ENCODE data around the gene MIB1. TPM values are rescaled to one million over a fixed set of nuclear protein-coding genes. Genes with fewer than 3 reads are reported as not detected.
A peak's percentile ranks its signal among the peaks of the same experiment; 100 is the strongest.

MIB1 gene
- total and polyA plus RNA-seq, 2 experiments from 2014 or later, result 10.8 to 56.7 TPM

DNA sequence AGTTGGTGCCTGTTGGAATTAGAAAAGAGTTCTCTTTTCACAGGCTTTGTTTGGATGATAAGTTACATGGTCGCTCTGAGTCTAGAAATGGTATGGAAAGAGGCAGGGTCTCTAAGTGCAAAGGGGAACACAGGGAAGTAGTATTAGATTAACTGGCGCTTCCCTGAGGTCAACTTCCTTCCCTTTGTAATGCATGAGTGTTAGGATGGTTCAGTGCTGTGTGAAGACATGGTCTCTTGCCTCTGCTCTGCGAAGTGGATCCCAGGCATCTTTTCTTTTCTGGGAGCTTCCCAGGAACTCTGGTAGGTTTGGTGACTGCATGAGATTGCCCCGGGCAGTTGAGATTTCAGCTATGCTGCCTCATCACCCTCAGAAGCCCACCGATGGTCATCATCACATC, 170.3 kb downstream of the MIB1 start:
- Histone ChIP-seq H3K27me3 (ENCODE audit: insufficient read depth) (peaks cover 34% of the 10 kb centered on the region), H3K27ac (ENCODE audit: low read depth) (no peak overlapping the region), H3K9me2 (ENCODE audit: insufficient read depth) (no peaks in the 10 kb centered on the region), H4K20me1 (replicated peaks; ENCODE audit: insufficient read depth) (no peaks in the 10 kb centered on the region; the same call in 1 of the 2 replicates), H3K4me2 (no peak overlapping the region), H3K4me3 (no peak overlapping the region), H3K4me1 (ENCODE audit: insufficient read depth) (0 out of 2 replicates have a peak, but pooled peaks cover 5% of the 10 kb centered on the region), H3F3A (replicated peaks; ENCODE audit: low read depth) (no peaks in the 10 kb centered on the region), H2AFZ (no peak overlapping the region), H3K36me3 (ENCODE audit: insufficient read depth) (no peaks in the 10 kb centered on the region), H3K79me2 (replicated peaks; ENCODE audit: insufficient read depth) (no peaks in the 10 kb centered on the region)
- Mint-ChIP-seq H3K27me3 (ENCODE audit: insufficient read depth, low read depth, poor library complexity) (peaks cover 24% of the 10 kb centered on the region), H3K27ac (no peak overlapping the region), H3K9me3 (no peaks in the 10 kb centered on the region; the same call in 2 of the 3 replicates), H3K4me3 (no peak overlapping the region), H3K4me1 (peaks cover 20% of the 10 kb centered on the region), H3K36me3 (ENCODE audit: low read depth) (no peaks in the 10 kb centered on the region)
- TF ChIP-seq POLR2AphosphoS5 (IDR thresholded peaks at IDR 0.05; ENCODE audit: low read depth) (0 out of 2 replicates have a peak, but pooled peaks have one; percentile 27), ZNF114 (CRISPR knock-in tag; IDR thresholded peaks at IDR 0.05) (no peak)
- DNase-seq (ENCODE audit: low spot score) (peak; percentile 38), ATAC-seq (peak; percentile 53)

DNA sequence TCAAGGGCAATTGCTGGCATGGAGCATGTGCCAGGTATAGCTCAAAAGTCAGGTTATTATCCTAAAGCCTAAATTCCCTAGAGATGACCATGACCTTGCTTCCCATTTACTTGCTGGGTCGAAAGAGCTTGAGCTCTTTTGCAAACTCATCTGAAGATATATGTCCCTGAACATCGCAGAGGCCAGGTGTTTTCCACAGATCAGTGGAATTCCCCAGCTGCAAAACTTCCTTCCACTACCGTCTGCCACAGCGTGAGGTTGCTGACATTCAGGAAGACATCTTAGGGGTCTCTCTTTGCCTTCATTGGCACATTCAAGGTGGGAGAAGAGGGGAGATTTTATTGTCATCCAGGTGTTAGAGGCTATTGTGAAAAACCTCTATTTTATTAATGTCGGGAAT, 171.0 kb downstream of the MIB1 start:
- Histone ChIP-seq H3K27me3 (ENCODE audit: insufficient read depth) (peaks cover 34% of the 10 kb centered on the region), H3K9me2 (ENCODE audit: insufficient read depth) (no peaks in the 10 kb centered on the region), H3K36me3 (ENCODE audit: insufficient read depth) (no peaks in the 10 kb centered on the region), H3K4me3 (no peak overlapping the region), H3K4me2 (no peak overlapping the region), H3F3A (replicated peaks; ENCODE audit: low read depth) (no peaks in the 10 kb centered on the region), H2AFZ (no peak overlapping the region), H4K20me1 (replicated peaks; ENCODE audit: insufficient read depth) (no peaks in the 10 kb centered on the region; the same call in 1 of the 2 replicates), H3K79me2 (replicated peaks; ENCODE audit: insufficient read depth) (no peaks in the 10 kb centered on the region), H3K4me1 (ENCODE audit: insufficient read depth) (0 out of 2 replicates have a peak, but pooled peaks cover 5% of the 10 kb centered on the region), H3K27ac (ENCODE audit: low read depth) (no peak overlapping the region)
- H3K4me1 Mint-ChIP-seq, result peaks cover 20% of the 10 kb centered on the region
- H3K27ac Mint-ChIP-seq, result no peak overlapping the region
- no peaks in the 10 kb centered on the region for H3K36me3 Mint-ChIP-seq (ENCODE audit: low read depth)
- ATAC-seq (no peak), DNase-seq (ENCODE audit: low spot score) (no peak)
- no peaks in the 10 kb centered on the region; the same call in 2 of the 3 replicates for H3K9me3 Mint-ChIP-seq
- H3K27me3 Mint-ChIP-seq (ENCODE audit: insufficient read depth, low read depth, poor library complexity), result peaks cover 24% of the 10 kb centered on the region
- no peak overlapping the region for H3K4me3 Mint-ChIP-seq
- TF ChIP-seq JUNB (IDR thresholded peaks at IDR 0.05; ENCODE audit: unreplicated experiment) (no peak), ZNF114 (CRISPR knock-in tag; IDR thresholded peaks at IDR 0.05) (no peak), EZH2phosphoT487 (IDR thresholded peaks at IDR 0.05; ENCODE audit: unreplicated experiment) (no peak), ZNF462 (CRISPR knock-in tag; IDR thresholded peaks at IDR 0.05) (no peak), ZNF331 (CRISPR knock-in tag; IDR thresholded peaks at IDR 0.05; ENCODE audit: low read depth) (no peak), STAT1 (IDR thresholded peaks at IDR 0.05; ENCODE audit: unreplicated experiment) (no peak), EZH2 (IDR thresholded peaks at IDR 0.05; ENCODE audit: low read depth, unreplicated experiment) (no peak), NANOG (IDR thresholded peaks at IDR 0.05; ENCODE audit: borderline replicate concordance) (no peak), CREB1 (CRISPR knock-in tag; IDR thresholded peaks at IDR 0.05; ENCODE audit: low read depth) (no peak), POLR2AphosphoS5 (IDR thresholded peaks at IDR 0.05; ENCODE audit: low read depth) (no peak), REST (IDR thresholded peaks at IDR 0.05; ENCODE audit: unreplicated experiment) (no peak)
- TF ChIP-seq, protein P1, sequence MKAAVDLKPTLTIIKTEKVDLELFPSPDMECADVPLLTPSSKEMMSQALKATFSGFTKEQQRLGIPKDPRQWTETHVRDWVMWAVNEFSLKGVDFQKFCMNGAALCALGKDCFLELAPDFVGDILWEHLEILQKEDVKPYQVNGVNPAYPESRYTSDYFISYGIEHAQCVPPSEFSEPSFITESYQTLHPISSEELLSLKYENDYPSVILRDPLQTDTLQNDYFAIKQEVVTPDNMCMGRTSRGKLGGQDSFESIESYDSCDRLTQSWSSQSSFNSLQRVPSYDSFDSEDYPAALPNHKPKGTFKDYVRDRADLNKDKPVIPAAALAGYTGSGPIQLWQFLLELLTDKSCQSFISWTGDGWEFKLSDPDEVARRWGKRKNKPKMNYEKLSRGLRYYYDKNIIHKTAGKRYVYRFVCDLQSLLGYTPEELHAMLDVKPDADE (IDR thresholded peaks at IDR 0.05), result no peak

All from GM23338 (cell line).